H1 (cell line): ENCODE results near the gene PLCZ1. TPM values are rescaled to one million over a fixed set of nuclear protein-coding genes. Genes with fewer than 3 reads are reported as not detected.

Experiments used
- SAP30 ChIP-seq: fragments of 300-600 bp; sonication (generic); IDR thresholded peaks from 2 replicates; pipeline ENCODE4 v1.7.1; 2012; ENCODE audit warnings: low read length, moderate library complexity, mild to moderate bottlenecking, inconsistent platforms; ENCODE audit not compliant: insufficient read depth, insufficient replicate concordance
- polyA plus RNA-seq, 7 experiments: library from polyadenylated mRNA; depleted of rRNA in 3 of 7; stranded (reverse) in 5 of 7; unstranded in 2 of 7; fragments of >200 nt in 5 of 7; fragments of 200-250 nt in 2 of 7; gene quantifications; 1 replicate in 5 of 7; 2 replicates in 1 of 7; 4 replicates in 1 of 7; pipeline versions ENCODE4 v1.2.1 to v1.2.3, GENCODE V29; 2011 to 2013; ENCODE audit warnings: missing spikeins in 2 of 7, mixed read lengths in 2 of 7
- total RNA-seq: library from RNA; stranded (reverse); fragmentation: NEBNext Ultra II Directional; extraction: Animal tissue kit (Norgen Biotek cat#: 25700); gene quantifications from 2 replicates; pipeline ENCODE4 v1.2.1, GENCODE V29; 2021

PLCZ1 gene
- total and polyA plus RNA-seq, 2 of the 8 experiments (the other 6 are each of a cell fraction or from before 2014, with no cell fraction given) = not detected

DNA sequence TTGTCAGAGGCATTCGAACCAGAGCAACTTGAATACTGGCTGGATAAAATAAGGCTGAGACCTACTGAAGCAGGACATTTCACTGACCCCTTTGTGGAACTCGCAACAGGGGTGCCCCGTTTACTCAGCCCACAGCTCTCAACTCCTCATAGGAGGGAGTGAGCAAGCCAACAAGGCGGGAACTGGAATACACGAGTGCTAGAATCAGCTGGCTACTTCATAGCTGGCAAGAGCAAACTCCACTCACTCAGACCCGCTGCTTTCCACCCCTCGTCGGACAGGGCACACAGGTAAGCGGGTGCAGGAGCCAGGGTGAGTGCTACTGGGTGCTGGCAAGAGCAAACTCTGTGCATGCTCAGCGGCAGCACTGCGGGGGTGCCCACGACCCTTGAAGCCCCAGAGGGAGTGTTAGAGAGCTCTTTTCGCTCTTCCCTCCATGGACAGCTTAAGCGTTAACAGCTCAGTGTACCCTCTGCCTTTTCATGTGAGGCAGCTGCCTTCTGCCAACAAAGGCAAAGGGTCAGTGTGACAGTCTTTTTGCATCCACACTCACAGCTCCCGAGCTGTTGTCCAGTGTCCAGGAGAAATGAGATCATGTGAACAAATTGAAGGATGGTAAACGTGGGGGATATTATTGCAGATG lies 15.8 kb upstream of the PLCZ1 start (continued):
- no peak for TF ChIP-seq SAP30
